GM18951 (cell line): ENCODE results near the gene LYST.
"Not testable (repeated sequence)": the region's sequence is repeated elsewhere in the genome, so short reads cannot be mapped to it uniquely, and the experiment has no call there.

ENCODE experiments used
- POLR2A ChIP-seq: IDR thresholded peaks from 4 replicates; pipeline ENCODE4 v1.6.1; 2011; ENCODE audit warnings: mild to moderate bottlenecking; ENCODE audit not compliant: insufficient read length, insufficient read depth; ENCODE audit errors: extremely low read depth
- in situ Hi-C: fragments of 300-500 bp; cut with MboI; formaldehyde crosslinking; loops from one replicate; pipeline ENCODE4 v1.12.0; 2022; ENCODE audit warnings: low sequenced_read_pairs, mixed read lengths, inconsistent platforms; ENCODE audit not compliant: unreplicated experiment

LYST gene

DNA sequence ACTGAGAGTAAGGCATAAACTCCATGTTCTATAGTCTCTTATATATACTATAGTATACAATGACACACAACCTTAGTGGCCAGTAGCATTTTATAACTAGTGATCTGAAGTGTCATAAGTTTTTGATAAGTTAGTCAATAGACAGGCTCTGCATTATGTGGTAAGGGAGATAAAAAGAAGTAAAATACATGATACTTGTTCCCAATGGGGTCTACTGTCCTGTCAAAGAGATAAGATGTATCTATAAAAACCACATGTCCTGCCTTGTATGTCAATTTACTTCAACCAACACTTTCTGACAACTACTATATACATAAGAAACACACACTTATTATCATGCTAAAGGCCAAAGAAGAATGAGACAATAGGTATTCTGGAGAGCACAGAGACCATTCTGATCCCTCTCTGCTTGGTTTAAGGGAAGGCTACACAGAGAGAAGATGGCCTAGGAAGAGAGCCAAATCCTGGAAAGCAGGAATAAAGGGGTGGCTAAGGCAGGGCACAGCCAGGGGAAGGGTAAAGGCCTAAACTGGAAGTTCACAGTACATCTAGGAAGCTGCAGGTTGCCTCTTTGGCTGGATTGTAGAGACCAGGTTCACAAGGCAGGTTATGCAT is 91.4 kb downstream of the LYST start:
- in situ Hi-C loops = loop anchor here (25.0 kb wide), 1 partner anchor 263 kb away; the partner anchor contains the start of gene B3GALNT2
- TF ChIP-seq POLR2A = no peak

GRCh38 chr1:235767795-235768194 is 98.9 kb downstream of the LYST start:
- TF ChIP-seq POLR2A = no peak
- in situ Hi-C loops = no loop called here

- TF ChIP-seq POLR2A = no peak
- in situ Hi-C loops = no loop called here
Observed at GRCh38 chr1:235766794-235767285, 99.9 kb downstream of the LYST start.

DNA sequence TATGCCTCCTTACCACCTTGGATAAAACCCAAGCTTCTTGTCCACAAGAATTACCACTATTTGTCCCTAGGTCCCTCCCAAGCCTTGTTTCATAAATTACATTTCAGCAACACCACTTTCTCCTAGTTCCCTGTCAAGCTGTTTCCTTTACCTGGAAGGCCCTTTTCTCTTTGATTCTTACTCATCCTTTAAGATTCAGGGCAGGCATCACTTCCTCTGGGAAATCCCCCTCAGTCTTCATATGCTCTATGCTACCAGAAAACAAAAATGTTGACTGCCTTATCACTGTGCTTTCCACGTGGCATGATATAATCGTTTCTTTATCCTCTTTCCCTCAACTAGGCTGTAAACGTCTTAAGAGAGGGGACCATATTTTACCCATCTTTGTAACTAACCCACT is 102.7 kb downstream of the LYST start:
- no peak for TF ChIP-seq POLR2A
- in situ Hi-C loops = no loop called here

DNA sequence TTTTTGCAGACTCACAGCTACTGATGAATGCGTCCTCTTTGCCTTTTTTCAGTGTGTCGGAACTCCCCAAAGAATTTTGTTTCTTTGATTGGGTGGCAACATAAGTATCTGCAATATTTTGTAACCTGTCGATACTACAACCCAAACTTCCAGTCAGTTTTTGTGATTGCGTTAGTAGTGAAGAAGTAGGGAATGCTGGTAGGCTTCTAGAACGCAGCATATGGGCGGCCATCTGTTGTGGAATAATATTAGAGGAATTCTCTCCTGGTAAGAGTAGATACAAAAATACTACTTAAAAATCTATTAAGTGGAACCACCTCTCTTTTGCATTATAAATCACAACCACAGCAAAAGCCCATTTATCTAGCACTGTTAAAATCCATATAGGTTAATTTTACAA is 107.4 kb downstream of the LYST start:
- TF ChIP-seq POLR2A = no peak
- in situ Hi-C loops = no loop called here

GRCh38 chr1:235758931-235759330 is 107.8 kb downstream of the LYST start:
- no peak for TF ChIP-seq POLR2A
- in situ Hi-C loops = no loop called here

GRCh38 chr1:235757587-235758096 is 109.1 kb downstream of the LYST start:
- no peak for TF ChIP-seq POLR2A
- in situ Hi-C loops = no loop called here

DNA sequence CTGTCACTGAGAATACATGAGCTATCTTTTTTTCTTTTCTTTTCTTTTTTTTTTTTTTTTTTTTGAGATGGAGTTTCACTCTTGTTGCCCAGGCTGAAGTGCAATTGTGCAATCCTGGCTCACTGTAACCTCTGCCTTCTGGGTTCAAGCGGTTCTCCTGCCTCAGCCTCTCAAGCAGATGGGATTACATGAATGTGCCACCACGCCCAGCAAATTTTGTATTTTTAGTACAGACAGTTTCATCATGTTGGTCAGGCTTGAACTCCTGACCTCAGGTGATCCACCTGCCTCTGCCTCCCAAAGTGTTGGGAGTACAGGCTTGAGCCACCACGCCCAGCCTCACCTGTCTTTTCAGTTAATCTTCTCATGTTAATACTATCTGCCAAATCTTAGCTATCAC is 112.5 kb downstream of the LYST start:
- in situ Hi-C loops = not testable (repeated sequence)

- in situ Hi-C loops = no loop called here
- no peak for TF ChIP-seq POLR2A
Observed at GRCh38 chr1:235749755-235750300, 116.9 kb downstream of the LYST start.

GRCh38 chr1:235748747-235749146 is 118.0 kb downstream of the LYST start:
- in situ Hi-C loops = no loop called here
- no peak for TF ChIP-seq POLR2A

DNA sequence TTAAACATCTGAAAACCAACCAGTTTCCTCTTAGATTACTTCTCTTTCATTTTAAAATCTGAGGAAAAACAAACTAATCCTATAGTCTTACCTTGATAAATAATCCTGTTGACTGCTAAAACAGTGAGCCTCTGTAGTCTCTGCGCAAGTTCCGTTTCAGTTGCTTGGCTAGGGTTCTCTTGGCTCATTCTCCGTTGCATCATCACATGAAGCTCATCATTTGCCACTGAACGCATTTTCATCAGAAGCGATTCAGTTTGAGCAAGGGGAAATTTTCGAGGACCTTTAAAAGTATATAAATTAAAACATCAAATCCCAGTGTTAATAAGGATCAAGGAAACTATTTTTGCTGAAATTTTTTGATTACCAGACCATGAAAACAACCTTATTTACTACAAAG is 120.5 kb downstream of the LYST start:
- in situ Hi-C loops = no loop called here
- no peak for TF ChIP-seq POLR2A

GRCh38 chr1:235745503-235746136 is 121.1 kb downstream of the LYST start:
- TF ChIP-seq POLR2A = no peak
- in situ Hi-C loops = no loop called here

GRCh38 chr1:235742914-235743599 is 123.6 kb downstream of the LYST start:
- TF ChIP-seq POLR2A = no peak
- in situ Hi-C loops = no loop called here

DNA sequence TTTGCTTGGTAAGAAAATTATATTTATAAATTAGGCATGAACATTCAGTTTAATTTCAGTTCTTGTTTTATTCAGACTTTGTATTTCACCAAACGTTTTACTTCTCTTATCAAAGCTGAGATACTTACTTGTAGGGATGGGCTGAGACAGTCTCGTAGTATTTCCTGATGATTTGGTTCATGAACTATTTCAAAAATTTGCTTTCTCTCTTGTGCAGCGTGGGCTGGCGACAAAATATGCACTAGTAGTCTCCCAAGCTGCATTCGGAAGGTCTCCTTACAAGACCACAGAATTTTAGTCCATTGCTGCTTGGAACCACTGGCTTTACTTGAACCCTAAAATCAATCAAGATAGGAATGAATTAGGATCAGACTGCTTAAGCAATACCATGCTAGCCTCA is 125.4 kb downstream of the LYST start:
- in situ Hi-C loops = no loop called here
- no peak for TF ChIP-seq POLR2A

DNA sequence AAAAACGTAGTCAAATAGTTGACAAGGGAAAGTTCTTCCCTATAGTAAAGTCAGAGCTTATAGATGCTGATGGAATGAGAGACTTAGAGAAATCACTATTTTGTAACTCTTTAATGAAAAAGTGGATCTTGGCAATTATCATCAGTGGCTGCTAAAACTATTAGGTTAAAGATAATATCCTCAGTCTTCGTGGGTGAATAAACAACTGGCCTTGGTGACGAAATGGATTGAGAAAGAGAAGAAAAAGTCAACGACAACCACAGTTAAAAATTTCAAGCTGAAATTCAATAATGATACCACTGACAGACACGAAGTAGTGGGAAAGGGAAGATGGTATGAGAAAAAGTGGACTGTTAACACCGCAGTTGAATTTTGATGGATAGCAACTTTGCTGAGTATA is 127.1 kb downstream of the LYST start:
- TF ChIP-seq POLR2A = no peak
- in situ Hi-C loops = no loop called here
